Nephron (organoid): Measurements from ENCODE around the gene EXOSC5.

Source experiments
- H3K27ac Mint-ChIP-seq, 3 experiments: 2 replicates each; pipeline ENCODE4 v1.8.0; 2020; ENCODE audit warnings: mixed read lengths in 3 of 3, mild to moderate bottlenecking in 2 of 3, moderate library complexity in 1 of 3
- H3K27me3 Mint-ChIP-seq: 2 replicates; pipeline ENCODE4 v1.8.0; 2021; ENCODE audit warnings: low read depth, mild to moderate bottlenecking, moderate library complexity, mixed read lengths
- H3K36me3 Mint-ChIP-seq: 2 replicates; pipeline ENCODE4 v1.8.0; 2020; ENCODE audit warnings: low read depth, mixed read lengths
- H3K4me1 Mint-ChIP-seq: 2 replicates; pipeline ENCODE4 v1.8.0; 2020; ENCODE audit warnings: mixed read lengths
- H3K4me3 Mint-ChIP-seq, 3 experiments: 2 replicates each; pipeline ENCODE4 v1.8.0; 2020; ENCODE audit warnings: mild to moderate bottlenecking in 3 of 3, mixed read lengths in 3 of 3, moderate library complexity in 2 of 3
- H3K9me3 Mint-ChIP-seq: 2 replicates; pipeline ENCODE4 v1.8.0; 2020; ENCODE audit warnings: mixed read lengths
- CTCF ChIP-seq, 3 experiments: fragments of 200-600 bp; sonication (generic); IDR thresholded peaks; one replicate each; pipeline ENCODE4 v1.5.0; 2021; ENCODE audit warnings: antibody characterized with exemption in 3 of 3; ENCODE audit not compliant: unreplicated experiment in 3 of 3

Gene EXOSC5

GRCh38 chr19:41397086-41398049, at the start of gene EXOSC5, which contains the start of gene BCKDHA:
EXOSC5 (minus strand) TSS chr19:41397359; CDS start chr19:41397328, 31 bp downstream.
BCKDHA (plus strand) TSS chr19:41397818; CDS start chr19:41397828, 10 bp downstream.
- Mint-ChIP-seq H3K4me3 (peak within 1 kb of the TSS; percentile 98 to 100 (median 99)), H3K27me3 (peaks cover 3% of the 10 kb centered on the region), H3K9me3 (no peaks in the 10 kb centered on the region), H3K27ac (peak within 1 kb of the TSS; percentile 99 to 100 (median 100)), H3K4me1 (peaks cover 41% of the 10 kb centered on the region), H3K36me3 (peaks cover 3% of the 10 kb centered on the region)
- TF ChIP-seq CTCF (IDR thresholded peaks at IDR 0.05; ENCODE audit: unreplicated experiment in 3 of 3) = no peak

GRCh38 chr19:41445575-41445974, 48.4 kb upstream of the EXOSC5 start:
- H3K27me3 Mint-ChIP-seq = peaks cover 40% of the 10 kb centered on the region
- no peak for TF ChIP-seq CTCF (IDR thresholded peaks at IDR 0.05; ENCODE audit: unreplicated experiment in 3 of 3)
- no peaks in the 10 kb centered on the region for H3K36me3 Mint-ChIP-seq
- H3K27ac Mint-ChIP-seq = no peak overlapping the region
- H3K4me1 Mint-ChIP-seq = no peaks in the 10 kb centered on the region
- H3K4me3 Mint-ChIP-seq = no peak overlapping the region
- H3K9me3 Mint-ChIP-seq = no peaks in the 10 kb centered on the region

GRCh38 chr19:41443813-41444455, 46.8 kb upstream of the EXOSC5 start:
- Mint-ChIP-seq H3K27ac (no peak overlapping the region), H3K36me3 (no peaks in the 10 kb centered on the region), H3K27me3 (peaks cover 31% of the 10 kb centered on the region), H3K4me1 (no peaks in the 10 kb centered on the region), H3K4me3 (no peak overlapping the region), H3K9me3 (no peaks in the 10 kb centered on the region)
- TF ChIP-seq CTCF (IDR thresholded peaks at IDR 0.05; ENCODE audit: unreplicated experiment in 3 of 3) = no peak

GRCh38 chr19:41442473-41443355, 45.6 kb upstream of the EXOSC5 start, which contains the start of gene ERICH4:
ERICH4 (plus strand) TSS chr19:41443156; CDS start chr19:41443170, 14 bp downstream.
- Mint-ChIP-seq H3K9me3 (no peaks in the 10 kb centered on the region), H3K36me3 (peaks cover 6% of the 10 kb centered on the region), H3K4me3 (no peak within 1 kb of the TSS), H3K27me3 (peaks cover 30% of the 10 kb centered on the region), H3K4me1 (peaks cover 2% of the 10 kb centered on the region), H3K27ac (no peak within 1 kb of the TSS)
- TF ChIP-seq CTCF (IDR thresholded peaks at IDR 0.05; ENCODE audit: unreplicated experiment in 3 of 3) = no peak

GRCh38 chr19:41441321-41441945, 44.3 kb upstream of the EXOSC5 start:
- H3K36me3 Mint-ChIP-seq = peaks cover 13% of the 10 kb centered on the region
- no peak for TF ChIP-seq CTCF (IDR thresholded peaks at IDR 0.05; ENCODE audit: unreplicated experiment in 3 of 3)
- H3K4me1 Mint-ChIP-seq = peaks cover 4% of the 10 kb centered on the region
- peaks cover 20% of the 10 kb centered on the region for H3K27me3 Mint-ChIP-seq
- no peak overlapping the region for H3K27ac Mint-ChIP-seq
- H3K9me3 Mint-ChIP-seq = no peaks in the 10 kb centered on the region
- no peak overlapping the region for H3K4me3 Mint-ChIP-seq
